Measurements from ENCODE around the gene DNASE1L3. TPM values are rescaled to one million over a fixed set of nuclear protein-coding genes. Genes with fewer than 3 reads are reported as not detected.

DNASE1L3 gene
- total RNA-seq, 1 donor from 2014 or later: 0.22 TPM

GRCh38 chr3:58200846-58201355 is 9.9 kb downstream of the DNASE1L3 start:
- no peaks in the 10 kb centered on the region for H3K9me3 Mint-ChIP-seq
- DNase-seq (ENCODE audit: low spot score in 2 of 2, unreplicated experiment in 2 of 2): no peak
- no peak overlapping the region for H3K4me3 Mint-ChIP-seq
- no peaks in the 10 kb centered on the region for H3K27me3 Mint-ChIP-seq (ENCODE audit: low read depth)
- no peaks in the 10 kb centered on the region for H3K36me3 Mint-ChIP-seq
- no peaks in the 10 kb centered on the region for H3K4me1 Mint-ChIP-seq
- no peak for TF ChIP-seq CTCF (IDR thresholded peaks at IDR 0.05; ENCODE audit: unreplicated experiment)
- no peak overlapping the region for H3K27ac Mint-ChIP-seq

DNA sequence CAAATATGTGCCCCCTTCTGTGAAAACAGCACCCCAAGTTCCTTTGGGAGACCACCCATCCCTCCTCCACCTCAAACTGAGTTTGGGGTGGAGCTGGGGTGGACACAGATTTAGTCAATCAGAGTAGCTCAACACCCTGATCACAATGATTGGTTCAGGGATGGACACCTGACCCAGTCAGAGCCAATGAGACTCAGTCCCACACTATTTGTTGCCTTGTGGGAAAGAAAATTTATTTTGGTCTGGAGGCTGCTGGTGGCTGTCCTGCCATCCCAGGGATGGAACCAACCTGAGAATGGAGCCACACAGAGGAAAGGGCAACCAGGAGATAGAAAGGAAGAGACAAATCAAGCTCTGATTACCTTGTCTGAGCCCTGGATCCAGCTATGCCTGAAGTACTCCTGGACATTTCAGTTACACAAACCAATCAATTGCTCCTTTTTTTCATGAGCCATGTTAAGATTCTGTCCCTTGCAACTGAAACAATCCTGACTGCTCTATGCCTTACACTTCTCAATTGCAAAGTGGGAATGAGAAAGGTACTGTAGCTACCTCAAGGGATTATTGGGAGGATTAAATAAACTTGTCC is 10.6 kb downstream of the DNASE1L3 start:
- Mint-ChIP-seq H3K36me3 (no peaks in the 10 kb centered on the region), H3K9me3 (no peaks in the 10 kb centered on the region), H3K4me3 (no peak overlapping the region), H3K4me1 (no peaks in the 10 kb centered on the region), H3K27me3 (ENCODE audit: low read depth) (no peaks in the 10 kb centered on the region), H3K27ac (no peak overlapping the region)
- TF ChIP-seq CTCF (IDR thresholded peaks at IDR 0.05; ENCODE audit: unreplicated experiment): no peak
- no peak for DNase-seq (ENCODE audit: low spot score in 2 of 2, unreplicated experiment in 2 of 2)

- Mint-ChIP-seq H3K27me3 (ENCODE audit: low read depth) (no peaks in the 10 kb centered on the region), H3K4me3 (no peak overlapping the region), H3K9me3 (no peaks in the 10 kb centered on the region), H3K4me1 (no peaks in the 10 kb centered on the region), H3K36me3 (no peaks in the 10 kb centered on the region), H3K27ac (no peak overlapping the region)
- TF ChIP-seq CTCF (IDR thresholded peaks at IDR 0.05; ENCODE audit: unreplicated experiment): no peak
- no peak for DNase-seq (ENCODE audit: low spot score in 2 of 2, unreplicated experiment in 2 of 2)
Observed at GRCh38 chr3:58198804-58199203, 12.0 kb downstream of the DNASE1L3 start.

DNA sequence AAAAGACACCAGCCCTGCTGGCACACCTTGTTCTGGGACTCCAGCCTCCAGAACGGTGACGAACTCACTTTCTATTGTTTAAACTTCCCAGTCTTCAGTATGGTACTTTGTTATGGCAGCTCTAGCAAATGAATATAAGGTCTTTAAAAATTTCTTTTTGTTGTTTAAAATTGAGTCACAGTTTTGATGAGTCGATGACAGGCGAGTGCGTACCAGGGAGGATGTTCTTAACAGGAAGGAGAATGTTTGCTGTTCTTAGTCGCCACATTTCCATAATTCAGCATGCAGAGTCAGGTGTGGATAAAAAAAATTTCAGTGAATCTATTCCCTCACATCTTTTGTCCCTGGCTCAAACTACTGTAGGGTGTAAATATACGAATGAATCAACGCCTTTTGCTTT is 12.4 kb downstream of the DNASE1L3 start:
- Mint-ChIP-seq H3K27me3 (ENCODE audit: low read depth) (no peaks in the 10 kb centered on the region), H3K36me3 (no peaks in the 10 kb centered on the region), H3K27ac (no peak overlapping the region), H3K4me1 (no peaks in the 10 kb centered on the region), H3K4me3 (no peak overlapping the region), H3K9me3 (no peaks in the 10 kb centered on the region)
- DNase-seq (ENCODE audit: low spot score in 2 of 2, unreplicated experiment in 2 of 2): no peak
- TF ChIP-seq CTCF (IDR thresholded peaks at IDR 0.05; ENCODE audit: unreplicated experiment): no peak

DNA sequence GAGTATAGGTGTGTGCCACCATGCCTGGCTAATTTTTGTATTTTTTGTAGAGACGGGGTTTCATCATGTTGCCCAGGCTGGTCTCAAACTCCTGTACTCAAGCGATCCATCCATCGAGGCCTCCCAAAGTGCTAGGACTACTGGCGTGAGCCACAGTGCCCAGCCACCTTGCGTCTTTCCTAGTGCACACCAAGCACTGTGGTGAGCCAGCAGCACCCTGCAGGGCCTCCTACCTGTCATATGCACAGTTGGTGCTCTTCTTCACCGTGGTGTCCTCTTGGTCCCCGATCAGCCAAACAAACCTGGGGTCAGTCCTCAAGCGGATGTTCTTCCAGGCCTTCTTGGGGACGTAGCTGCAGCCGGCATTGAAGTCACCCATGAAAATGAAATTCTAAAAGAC is 13.2 kb downstream of the DNASE1L3 start:
- no peaks in the 10 kb centered on the region for H3K27me3 Mint-ChIP-seq (ENCODE audit: low read depth)
- no peaks in the 10 kb centered on the region for H3K9me3 Mint-ChIP-seq
- H3K27ac Mint-ChIP-seq: no peak overlapping the region
- TF ChIP-seq CTCF (IDR thresholded peaks at IDR 0.05; ENCODE audit: unreplicated experiment): no peak
- H3K36me3 Mint-ChIP-seq: no peaks in the 10 kb centered on the region
- H3K4me3 Mint-ChIP-seq: no peak overlapping the region
- DNase-seq (ENCODE audit: low spot score in 2 of 2, unreplicated experiment in 2 of 2): no peak
- H3K4me1 Mint-ChIP-seq: no peaks in the 10 kb centered on the region
